Epithelial cell of proximal tubule (primary cell): Measurements from ENCODE around the gene RPS8. TPM values are rescaled to one million over a fixed set of nuclear protein-coding genes. Genes with fewer than 3 reads are reported as not detected.

ENCODE experiments used
- DNase-seq: peaks from one replicate; pipeline ENCODE4 v3.0.0-alpha.2; 2011; ENCODE audit warnings: low read depth
- H3K4me3 ChIP-seq: 2 replicates; pipeline ENCODE4 v1.5.1; 2011; ENCODE audit warnings: low read depth, mild to moderate bottlenecking, low read length
- CTCF ChIP-seq: conservative IDR thresholded peaks from 2 replicates; pipeline ENCODE4 v1.5.1; 2012; ENCODE audit warnings: low read depth, mild to moderate bottlenecking, low read length
- total RNA-seq: library from RNA; depleted of rRNA; stranded (reverse); fragments of >200 nt; gene quantifications from 2 replicates; pipeline ENCODE4 v1.2.3, GENCODE V29; 2015

Gene RPS8
- total RNA-seq, 1 donor from 2014 or later = 2,814 TPM

GRCh38 chr1:44806025-44806703, 30.8 kb downstream of the RPS8 start:
- no peak for TF ChIP-seq CTCF
- no peak for DNase-seq
- no peak overlapping the region for H3K4me3 ChIP-seq

- peak within 1 kb of the TSS; percentile 48 for H3K4me3 ChIP-seq
- DNase-seq = no peak
- TF ChIP-seq CTCF = no peak
Observed at GRCh38 chr1:44806704-44807363, 31.5 kb downstream of the RPS8 start, which contains the start of gene DYNLT4. TSS of gene DYNLT4 (minus strand) at chr1:44807351. CDS start at chr1:44806668, 683 bp downstream.

GRCh38 chr1:44807364-44808062, 32.2 kb downstream of the RPS8 start:
- peak overlapping the region; percentile 48 for H3K4me3 ChIP-seq
- TF ChIP-seq CTCF = no peak
- peak; percentile 99 for DNase-seq

- peak within 1 kb of the TSS; percentile 48 for H3K4me3 ChIP-seq
- TF ChIP-seq CTCF = no peak
- DNase-seq = no peak
Observed at GRCh38 chr1:44808063-44808937, 33.0 kb downstream of the RPS8 start, which contains the start of gene BTBD19. TSS of gene BTBD19 (plus strand) at chr1:44808523. CDS start at chr1:44808821, 298 bp downstream.

- H3K4me3 ChIP-seq = peak overlapping the region; percentile 48
- TF ChIP-seq CTCF = peak; percentile 32
- DNase-seq = no peak
Observed at GRCh38 chr1:44808938-44809917, 33.9 kb downstream of the RPS8 start.
